Tibial nerve (tissue), 4 donors: ENCODE data around the gene BCL7B.

Experiments used
- EP300 ChIP-seq, 2 donors: sonication (generic); formaldehyde crosslinking; IDR thresholded peaks; one replicate each; pipeline ENCODE4 v1.6.1; 2017; ENCODE audit warnings: antibody characterized with exemption in 2 of 2, mild to moderate bottlenecking in 1 of 2
- POLR2A ChIP-seq, 2 donors: fragments of 450-650 bp; IDR thresholded peaks; one replicate each; pipeline ENCODE4 v1.6.1; 2017; ENCODE audit warnings: antibody characterized with exemption in 2 of 2, mild to moderate bottlenecking in 2 of 2, moderate library complexity in 2 of 2
- TF ChIP-seq, protein P1 (sequence below), 5 experiments: fragments of 200-600 bp in 3 of 5; fragments of 450-650 bp in 2 of 5; sonication (generic) in 3 of 5; IDR thresholded peaks; one replicate each; pipeline ENCODE4 v1.5.1; 2016 to 2019; ENCODE audit warnings: antibody characterized with exemption in 5 of 5, mild to moderate bottlenecking in 3 of 5, moderate library complexity in 2 of 5

DNA sequence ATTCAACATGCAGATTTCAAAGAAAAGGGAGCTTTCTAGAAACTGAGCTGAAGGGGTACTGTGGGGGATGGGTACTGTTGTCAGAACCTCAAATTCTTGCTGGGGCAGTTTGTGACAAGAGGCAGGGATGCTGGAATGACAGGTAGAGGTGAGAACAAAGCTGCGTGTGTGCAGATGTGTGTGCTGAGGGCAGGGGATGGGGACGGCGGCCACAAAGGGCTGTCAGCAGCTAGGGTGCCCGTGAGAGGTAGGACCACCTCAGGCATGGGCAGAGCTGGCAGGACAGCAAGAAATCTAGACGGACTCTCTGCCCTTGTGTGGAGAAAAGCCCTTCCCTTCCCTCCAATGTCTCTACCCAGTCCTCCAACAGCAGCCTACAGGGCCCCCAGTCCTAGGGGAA, 21.0 kb downstream of the BCL7B start:
- TF ChIP-seq POLR2A (IDR thresholded peaks at IDR 0.05) = no peak
- TF ChIP-seq, protein P1, sequence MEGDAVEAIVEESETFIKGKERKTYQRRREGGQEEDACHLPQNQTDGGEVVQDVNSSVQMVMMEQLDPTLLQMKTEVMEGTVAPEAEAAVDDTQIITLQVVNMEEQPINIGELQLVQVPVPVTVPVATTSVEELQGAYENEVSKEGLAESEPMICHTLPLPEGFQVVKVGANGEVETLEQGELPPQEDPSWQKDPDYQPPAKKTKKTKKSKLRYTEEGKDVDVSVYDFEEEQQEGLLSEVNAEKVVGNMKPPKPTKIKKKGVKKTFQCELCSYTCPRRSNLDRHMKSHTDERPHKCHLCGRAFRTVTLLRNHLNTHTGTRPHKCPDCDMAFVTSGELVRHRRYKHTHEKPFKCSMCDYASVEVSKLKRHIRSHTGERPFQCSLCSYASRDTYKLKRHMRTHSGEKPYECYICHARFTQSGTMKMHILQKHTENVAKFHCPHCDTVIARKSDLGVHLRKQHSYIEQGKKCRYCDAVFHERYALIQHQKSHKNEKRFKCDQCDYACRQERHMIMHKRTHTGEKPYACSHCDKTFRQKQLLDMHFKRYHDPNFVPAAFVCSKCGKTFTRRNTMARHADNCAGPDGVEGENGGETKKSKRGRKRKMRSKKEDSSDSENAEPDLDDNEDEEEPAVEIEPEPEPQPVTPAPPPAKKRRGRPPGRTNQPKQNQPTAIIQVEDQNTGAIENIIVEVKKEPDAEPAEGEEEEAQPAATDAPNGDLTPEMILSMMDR (IDR thresholded peaks at IDR 0.05) = no peak
- no peak for TF ChIP-seq EP300 (IDR thresholded peaks at IDR 0.05)
